ENCODE measurements around the gene C12orf57.

Gene C12orf57

GRCh38 chr12:6914246-6914946, 29.4 kb upstream of the C12orf57 start, which contains the start of gene ENO2:
Gene ENO2 (plus strand): TSS chr12:6914580. CDS start chr12:6915833, 1,253 bp downstream.
- DNase-seq (ENCODE audit: low read depth): peak; percentile 72
- peak within 1 kb of the TSS; percentile 75 for H3K4me3 ChIP-seq (ENCODE audit: low read depth, low read length)
- TF ChIP-seq CTCF (IDR thresholded peaks at IDR 0.05; ENCODE audit: insufficient read depth, low read depth, low read length, missing control alignments): no peak

GRCh38 chr12:6914947-6915788, 28.7 kb upstream of the C12orf57 start:
- DNase-seq (ENCODE audit: low read depth): no peak
- TF ChIP-seq CTCF (IDR thresholded peaks at IDR 0.05; ENCODE audit: insufficient read depth, low read depth, low read length, missing control alignments): no peak
- peak overlapping the region; percentile 75 for H3K4me3 ChIP-seq (ENCODE audit: low read depth, low read length)

- TF ChIP-seq CTCF (IDR thresholded peaks at IDR 0.05; ENCODE audit: insufficient read depth, low read depth, low read length, missing control alignments): no peak
- no peak for DNase-seq (ENCODE audit: low read depth)
- H3K4me3 ChIP-seq (ENCODE audit: low read depth, low read length): peak overlapping the region; percentile 75
Measured at GRCh38 chr12:6915789-6916285, 28.0 kb upstream of the C12orf57 start.

- TF ChIP-seq CTCF (IDR thresholded peaks at IDR 0.05; ENCODE audit: insufficient read depth, low read depth, low read length, missing control alignments): no peak
- no peak overlapping the region for H3K4me3 ChIP-seq (ENCODE audit: low read depth, low read length)
- no peak for DNase-seq (ENCODE audit: low read depth)
Measured at GRCh38 chr12:6916426-6917200, 27.2 kb upstream of the C12orf57 start.

GRCh38 chr12:6917491-6918231, 26.2 kb upstream of the C12orf57 start:
- H3K4me3 ChIP-seq (ENCODE audit: low read depth, low read length): no peak overlapping the region

More at GRCh38 chr12:6917491-6918231, 26.2 kb upstream of the C12orf57 start:
- no peak for TF ChIP-seq CTCF (IDR thresholded peaks at IDR 0.05; ENCODE audit: insufficient read depth, low read depth, low read length, missing control alignments)
- DNase-seq (ENCODE audit: low read depth): no peak
